WTC11 (cell line): ENCODE results near the gene SLC1A3. TPM values are rescaled to one million over a fixed set of nuclear protein-coding genes. Genes with fewer than 3 reads are reported as not detected.

Source experiments
- ATAC-seq: fragments of 200-7000 bp; cut with Tn5 transposase; 2 replicates; pipeline ENCODE4 v1.10.0; 2021; ENCODE audit warnings: mild to moderate bottlenecking, moderate library complexity
- CTCF ChIA-PET: fragments of 300-600 bp; sonication (Branson Sonifier 250); formaldehyde crosslinking; loops from one replicate; lab custom pipeline; 2021; ENCODE audit warnings: antibody characterized with exemption; lab: Charles Lee
- POLR2A ChIA-PET: fragments of 350-600 bp; sonication (Branson Sonifier 250); formaldehyde crosslinking; loops from one replicate; lab custom pipeline; 2021; ENCODE audit warnings: antibody characterized with exemption; lab: Charles Lee
- DNase-seq: peaks from one replicate; pipeline ENCODE4 v3.0.0; 2021; ENCODE audit warnings: low spot score
- H3K27ac Mint-ChIP-seq: 2 replicates; pipeline ENCODE4 v1.8.0; 2021; ENCODE audit warnings: mixed read lengths
- H3K27me3 Mint-ChIP-seq: 2 replicates; pipeline ENCODE4 v1.8.0; 2021; ENCODE audit warnings: low read depth, mild to moderate bottlenecking, moderate library complexity, mixed read lengths
- H3K36me3 Mint-ChIP-seq: 2 replicates; pipeline ENCODE4 v1.8.0; 2021; ENCODE audit warnings: mixed read lengths
- H3K4me1 Mint-ChIP-seq: 2 replicates; pipeline ENCODE4 v1.8.0; 2022; ENCODE audit warnings: mixed read lengths
- H3K4me3 Mint-ChIP-seq: 2 replicates; pipeline ENCODE4 v1.8.0; 2021; ENCODE audit warnings: mild to moderate bottlenecking, moderate library complexity, mixed read lengths
- H3K9me3 Mint-ChIP-seq: 2 replicates; pipeline ENCODE4 v1.8.0; 2021; ENCODE audit warnings: mixed read lengths
- CDX4 ChIP-seq: fragments of 250-450 bp; sonication (Bioruptor Pico); IDR thresholded peaks from 2 replicates; pipeline ENCODE4 v1.9.0; 2021; ENCODE audit warnings: moderate library complexity, mild to moderate bottlenecking, inconsistent platforms, borderline replicate concordance
- ERG ChIP-seq: fragments of 250-450 bp; sonication (Bioruptor Pico); IDR thresholded peaks from 2 replicates; pipeline ENCODE4 v1.8.0; 2021; ENCODE audit warnings: mild to moderate bottlenecking
- ETV6 ChIP-seq: sonication (generic); formaldehyde crosslinking; IDR thresholded peaks from 2 replicates; pipeline ENCODE4 v1.8.1; 2022; ENCODE audit warnings: mild to moderate bottlenecking, missing genetic modification reagents
- MYBL2 ChIP-seq: sonication (generic); formaldehyde crosslinking; IDR thresholded peaks from 2 replicates; pipeline ENCODE4 v1.8.1; 2023; ENCODE audit warnings: mild to moderate bottlenecking, moderate library complexity, missing genetic modification reagents
- PRRX2 ChIP-seq: fragments of 250-450 bp; sonication (Bioruptor Pico); IDR thresholded peaks from 2 replicates; pipeline ENCODE4 v1.8.0; 2021; ENCODE audit warnings: mild to moderate bottlenecking
- TP53 ChIP-seq: sonication (generic); formaldehyde crosslinking; IDR thresholded peaks from 2 replicates; pipeline ENCODE4 v1.8.1; 2023; ENCODE audit warnings: mild to moderate bottlenecking, missing genetic modification reagents
- ZNF219 ChIP-seq: sonication (generic); formaldehyde crosslinking; IDR thresholded peaks from 2 replicates; pipeline ENCODE4 v1.8.0; 2023; ENCODE audit warnings: missing genetic modification reagents, mild to moderate bottlenecking, borderline replicate concordance
- ZNF232 ChIP-seq: sonication (generic); formaldehyde crosslinking; IDR thresholded peaks from 2 replicates; pipeline ENCODE4 v1.8.0; 2022; ENCODE audit warnings: mild to moderate bottlenecking, missing genetic modification reagents
- ZNF396 ChIP-seq: fragments of 250-450 bp; sonication (Bioruptor Pico); IDR thresholded peaks from 2 replicates; pipeline ENCODE4 v1.8.0; 2021; ENCODE audit warnings: mild to moderate bottlenecking, moderate library complexity, borderline replicate concordance
- ZNF532 ChIP-seq: fragments of 250-450 bp; sonication (Bioruptor Pico); IDR thresholded peaks from 2 replicates; pipeline ENCODE4 v1.9.0; 2021; ENCODE audit warnings: mild to moderate bottlenecking, borderline replicate concordance
- ZNF671 ChIP-seq: fragments of 250-450 bp; sonication (Bioruptor Pico); IDR thresholded peaks from 2 replicates; pipeline ENCODE4 v1.8.0; 2021; ENCODE audit warnings: mild to moderate bottlenecking
- total RNA-seq: library from RNA; stranded (reverse); gene quantifications from 3 replicates; pipeline ENCODE4 v1.2.3, GENCODE V29; 2021
- TF ChIP-seq, protein P1 (sequence below): sonication (generic); formaldehyde crosslinking; IDR thresholded peaks from 2 replicates; pipeline ENCODE4 v1.8.0; 2022; ENCODE audit warnings: missing genetic modification reagents
- TF ChIP-seq, protein P2 (sequence below): sonication (generic); formaldehyde crosslinking; IDR thresholded peaks from 2 replicates; pipeline ENCODE4 v1.8.0; 2023; ENCODE audit warnings: missing genetic modification reagents, mild to moderate bottlenecking, borderline replicate concordance

The SLC1A3 gene
- total RNA-seq, 1 experiment from 2014 or later: 77.9 TPM

- H3K36me3 Mint-ChIP-seq: peaks cover 27% of the 10 kb centered on the region
- POLR2A ChIA-PET: no interaction called here
- no peaks in the 10 kb centered on the region for H3K9me3 Mint-ChIP-seq
- peak overlapping the region; percentile 77; the same call in 1 of the 2 replicates for H3K27ac Mint-ChIP-seq
- peaks cover 6% of the 10 kb centered on the region for H3K4me1 Mint-ChIP-seq
- H3K27me3 Mint-ChIP-seq: no peaks in the 10 kb centered on the region
- TF ChIP-seq, protein P1, sequence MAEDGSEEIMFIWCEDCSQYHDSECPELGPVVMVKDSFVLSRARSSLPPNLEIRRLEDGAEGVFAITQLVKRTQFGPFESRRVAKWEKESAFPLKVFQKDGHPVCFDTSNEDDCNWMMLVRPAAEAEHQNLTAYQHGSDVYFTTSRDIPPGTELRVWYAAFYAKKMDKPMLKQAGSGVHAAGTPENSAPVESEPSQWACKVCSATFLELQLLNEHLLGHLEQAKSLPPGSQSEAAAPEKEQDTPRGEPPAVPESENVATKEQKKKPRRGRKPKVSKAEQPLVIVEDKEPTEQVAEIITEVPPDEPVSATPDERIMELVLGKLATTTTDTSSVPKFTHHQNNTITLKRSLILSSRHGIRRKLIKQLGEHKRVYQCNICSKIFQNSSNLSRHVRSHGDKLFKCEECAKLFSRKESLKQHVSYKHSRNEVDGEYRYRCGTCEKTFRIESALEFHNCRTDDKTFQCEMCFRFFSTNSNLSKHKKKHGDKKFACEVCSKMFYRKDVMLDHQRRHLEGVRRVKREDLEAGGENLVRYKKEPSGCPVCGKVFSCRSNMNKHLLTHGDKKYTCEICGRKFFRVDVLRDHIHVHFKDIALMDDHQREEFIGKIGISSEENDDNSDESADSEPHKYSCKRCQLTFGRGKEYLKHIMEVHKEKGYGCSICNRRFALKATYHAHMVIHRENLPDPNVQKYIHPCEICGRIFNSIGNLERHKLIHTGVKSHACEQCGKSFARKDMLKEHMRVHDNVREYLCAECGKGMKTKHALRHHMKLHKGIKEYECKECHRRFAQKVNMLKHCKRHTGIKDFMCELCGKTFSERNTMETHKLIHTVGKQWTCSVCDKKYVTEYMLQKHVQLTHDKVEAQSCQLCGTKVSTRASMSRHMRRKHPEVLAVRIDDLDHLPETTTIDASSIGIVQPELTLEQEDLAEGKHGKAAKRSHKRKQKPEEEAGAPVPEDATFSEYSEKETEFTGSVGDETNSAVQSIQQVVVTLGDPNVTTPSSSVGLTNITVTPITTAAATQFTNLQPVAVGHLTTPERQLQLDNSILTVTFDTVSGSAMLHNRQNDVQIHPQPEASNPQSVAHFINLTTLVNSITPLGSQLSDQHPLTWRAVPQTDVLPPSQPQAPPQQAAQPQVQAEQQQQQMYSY: no peak
- TF ChIP-seq ZNF532 (no peak), ZNF232 (CRISPR knock-in tag) (no peak), PRRX2 (CRISPR knock-in tag) (no peak), ZNF671 (CRISPR knock-in tag) (no peak), ERG (CRISPR knock-in tag) (no peak), ETV6 (no peak), MYBL2 (CRISPR knock-in tag) (no peak), ZNF219 (CRISPR knock-in tag) (no peak), ZNF396 (CRISPR knock-in tag) (no peak), CDX4 (CRISPR knock-in tag) (no peak), TP53 (no peak)
- TF ChIP-seq, protein P2, sequence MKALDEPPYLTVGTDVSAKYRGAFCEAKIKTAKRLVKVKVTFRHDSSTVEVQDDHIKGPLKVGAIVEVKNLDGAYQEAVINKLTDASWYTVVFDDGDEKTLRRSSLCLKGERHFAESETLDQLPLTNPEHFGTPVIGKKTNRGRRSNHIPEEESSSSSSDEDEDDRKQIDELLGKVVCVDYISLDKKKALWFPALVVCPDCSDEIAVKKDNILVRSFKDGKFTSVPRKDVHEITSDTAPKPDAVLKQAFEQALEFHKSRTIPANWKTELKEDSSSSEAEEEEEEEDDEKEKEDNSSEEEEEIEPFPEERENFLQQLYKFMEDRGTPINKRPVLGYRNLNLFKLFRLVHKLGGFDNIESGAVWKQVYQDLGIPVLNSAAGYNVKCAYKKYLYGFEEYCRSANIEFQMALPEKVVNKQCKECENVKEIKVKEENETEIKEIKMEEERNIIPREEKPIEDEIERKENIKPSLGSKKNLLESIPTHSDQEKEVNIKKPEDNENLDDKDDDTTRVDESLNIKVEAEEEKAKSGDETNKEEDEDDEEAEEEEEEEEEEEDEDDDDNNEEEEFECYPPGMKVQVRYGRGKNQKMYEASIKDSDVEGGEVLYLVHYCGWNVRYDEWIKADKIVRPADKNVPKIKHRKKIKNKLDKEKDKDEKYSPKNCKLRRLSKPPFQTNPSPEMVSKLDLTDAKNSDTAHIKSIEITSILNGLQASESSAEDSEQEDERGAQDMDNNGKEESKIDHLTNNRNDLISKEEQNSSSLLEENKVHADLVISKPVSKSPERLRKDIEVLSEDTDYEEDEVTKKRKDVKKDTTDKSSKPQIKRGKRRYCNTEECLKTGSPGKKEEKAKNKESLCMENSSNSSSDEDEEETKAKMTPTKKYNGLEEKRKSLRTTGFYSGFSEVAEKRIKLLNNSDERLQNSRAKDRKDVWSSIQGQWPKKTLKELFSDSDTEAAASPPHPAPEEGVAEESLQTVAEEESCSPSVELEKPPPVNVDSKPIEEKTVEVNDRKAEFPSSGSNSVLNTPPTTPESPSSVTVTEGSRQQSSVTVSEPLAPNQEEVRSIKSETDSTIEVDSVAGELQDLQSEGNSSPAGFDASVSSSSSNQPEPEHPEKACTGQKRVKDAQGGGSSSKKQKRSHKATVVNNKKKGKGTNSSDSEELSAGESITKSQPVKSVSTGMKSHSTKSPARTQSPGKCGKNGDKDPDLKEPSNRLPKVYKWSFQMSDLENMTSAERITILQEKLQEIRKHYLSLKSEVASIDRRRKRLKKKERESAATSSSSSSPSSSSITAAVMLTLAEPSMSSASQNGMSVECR (CRISPR knock-in tag): no peak
- ATAC-seq: no peak
- H3K4me3 Mint-ChIP-seq: no peak overlapping the region
- CTCF ChIA-PET: interaction anchor here (1.0 to 1.3 kb wide), 2 partner anchors 44 to 50 kb away, joined by 3 read pairs; no protein-coding TSS in a partner anchor
- DNase-seq: no peak
Observed at GRCh38 chr5:36646507-36647023, 40.2 kb downstream of the SLC1A3 start.
